ENCODE data around the gene MLXIPL.
"Not testable (repeated sequence)": the region's sequence is repeated elsewhere in the genome, so short reads cannot be mapped to it uniquely, and the experiment has no call there.

MLXIPL gene, protein sequence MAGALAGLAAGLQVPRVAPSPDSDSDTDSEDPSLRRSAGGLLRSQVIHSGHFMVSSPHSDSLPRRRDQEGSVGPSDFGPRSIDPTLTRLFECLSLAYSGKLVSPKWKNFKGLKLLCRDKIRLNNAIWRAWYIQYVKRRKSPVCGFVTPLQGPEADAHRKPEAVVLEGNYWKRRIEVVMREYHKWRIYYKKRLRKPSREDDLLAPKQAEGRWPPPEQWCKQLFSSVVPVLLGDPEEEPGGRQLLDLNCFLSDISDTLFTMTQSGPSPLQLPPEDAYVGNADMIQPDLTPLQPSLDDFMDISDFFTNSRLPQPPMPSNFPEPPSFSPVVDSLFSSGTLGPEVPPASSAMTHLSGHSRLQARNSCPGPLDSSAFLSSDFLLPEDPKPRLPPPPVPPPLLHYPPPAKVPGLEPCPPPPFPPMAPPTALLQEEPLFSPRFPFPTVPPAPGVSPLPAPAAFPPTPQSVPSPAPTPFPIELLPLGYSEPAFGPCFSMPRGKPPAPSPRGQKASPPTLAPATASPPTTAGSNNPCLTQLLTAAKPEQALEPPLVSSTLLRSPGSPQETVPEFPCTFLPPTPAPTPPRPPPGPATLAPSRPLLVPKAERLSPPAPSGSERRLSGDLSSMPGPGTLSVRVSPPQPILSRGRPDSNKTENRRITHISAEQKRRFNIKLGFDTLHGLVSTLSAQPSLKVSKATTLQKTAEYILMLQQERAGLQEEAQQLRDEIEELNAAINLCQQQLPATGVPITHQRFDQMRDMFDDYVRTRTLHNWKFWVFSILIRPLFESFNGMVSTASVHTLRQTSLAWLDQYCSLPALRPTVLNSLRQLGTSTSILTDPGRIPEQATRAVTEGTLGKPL

DNA sequence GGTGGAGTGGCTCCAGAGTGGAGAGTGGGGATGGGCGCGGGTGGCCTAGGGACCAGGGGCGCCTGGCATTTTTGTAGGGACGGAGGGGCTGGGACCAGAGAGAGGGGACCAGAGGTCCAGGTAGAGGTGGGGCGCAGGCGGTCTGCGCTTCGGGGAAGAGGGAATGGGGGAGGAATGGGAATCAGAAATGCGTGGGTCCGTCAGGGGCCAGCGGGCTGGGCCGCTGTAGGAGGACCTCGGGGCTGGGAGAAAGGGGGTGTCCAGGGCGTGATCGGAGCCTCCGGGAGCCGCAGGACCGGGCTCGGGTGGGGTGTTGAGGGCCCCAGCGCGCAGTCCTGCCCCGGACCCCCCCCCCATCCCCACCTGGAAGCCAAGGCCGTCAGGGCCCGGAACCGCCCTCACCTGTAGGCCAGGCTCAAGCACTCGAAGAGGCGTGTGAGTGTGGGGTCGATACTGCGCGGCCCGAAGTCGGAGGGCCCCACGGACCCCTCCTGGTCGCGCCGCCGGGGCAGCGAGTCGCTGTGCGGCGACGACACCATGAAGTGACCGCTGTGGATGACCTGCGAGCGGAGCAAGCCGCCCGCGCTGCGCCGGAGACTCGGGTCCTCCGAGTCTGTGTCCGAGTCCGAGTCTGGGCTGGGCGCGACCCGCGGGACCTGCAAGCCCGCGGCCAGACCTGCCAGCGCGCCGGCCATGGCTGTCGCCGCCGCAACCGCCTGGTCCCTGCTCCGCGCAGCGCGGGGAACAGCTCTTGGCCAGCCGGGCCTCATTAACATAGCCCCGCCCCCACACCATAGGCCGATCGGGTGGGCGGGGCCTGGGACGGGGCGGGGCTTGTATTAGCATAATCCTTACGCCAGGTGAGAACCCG, at the start of gene MLXIPL:
Gene MLXIPL (minus strand): TSS at position 725 of the 871 bp plus-strand sequence. CDS start 30 bp downstream, at position 695.
- DNase-seq = no peak

DNA sequence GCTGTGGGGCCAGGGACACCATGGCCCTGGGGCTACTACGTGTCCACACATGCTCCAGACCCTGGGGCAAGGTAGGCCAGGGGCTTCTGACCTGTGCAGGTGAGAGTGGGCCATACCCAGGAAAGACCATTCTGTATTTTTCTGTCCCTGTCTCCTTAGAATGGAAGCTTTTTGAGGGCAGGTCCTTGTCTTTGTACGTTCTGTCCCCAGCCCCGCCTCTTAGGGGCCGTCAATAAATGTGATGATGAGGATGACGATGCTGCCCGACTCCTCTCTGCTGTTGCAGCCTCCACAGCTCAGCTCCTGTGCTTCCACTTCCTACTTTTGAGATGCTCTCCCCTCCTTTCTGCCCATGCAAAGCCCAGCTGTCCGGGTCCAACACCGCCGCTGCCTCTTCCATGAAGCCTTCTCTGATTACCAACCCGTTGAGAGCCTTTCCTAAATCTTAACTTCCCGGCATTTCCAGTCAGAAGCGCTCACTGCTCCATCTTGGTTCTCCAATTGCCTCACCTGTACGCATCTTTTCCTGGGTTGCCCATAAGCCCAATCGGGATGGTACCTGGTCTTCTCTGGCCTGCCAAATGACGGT, 47.6 kb upstream of the MLXIPL start:
- no peak for DNase-seq

DNA sequence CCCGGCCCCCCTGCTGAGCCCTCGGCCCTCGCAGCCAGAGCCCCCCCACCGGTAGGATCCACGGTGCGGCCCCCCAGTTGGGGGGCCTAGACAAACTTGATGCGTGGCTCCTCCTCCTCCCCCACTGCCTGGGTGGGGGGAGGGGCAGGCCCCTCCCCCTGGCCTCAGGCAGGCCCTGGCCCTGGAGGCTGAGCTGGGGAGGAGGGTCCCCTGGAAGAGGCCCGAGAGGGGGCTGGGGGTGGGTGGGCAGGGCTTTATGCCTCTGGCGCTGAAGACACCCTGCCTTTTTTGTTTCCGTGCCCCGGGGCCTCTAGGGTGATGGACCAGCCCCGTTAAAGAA, 47.0 kb upstream of the MLXIPL start:
- no peak for DNase-seq

DNA sequence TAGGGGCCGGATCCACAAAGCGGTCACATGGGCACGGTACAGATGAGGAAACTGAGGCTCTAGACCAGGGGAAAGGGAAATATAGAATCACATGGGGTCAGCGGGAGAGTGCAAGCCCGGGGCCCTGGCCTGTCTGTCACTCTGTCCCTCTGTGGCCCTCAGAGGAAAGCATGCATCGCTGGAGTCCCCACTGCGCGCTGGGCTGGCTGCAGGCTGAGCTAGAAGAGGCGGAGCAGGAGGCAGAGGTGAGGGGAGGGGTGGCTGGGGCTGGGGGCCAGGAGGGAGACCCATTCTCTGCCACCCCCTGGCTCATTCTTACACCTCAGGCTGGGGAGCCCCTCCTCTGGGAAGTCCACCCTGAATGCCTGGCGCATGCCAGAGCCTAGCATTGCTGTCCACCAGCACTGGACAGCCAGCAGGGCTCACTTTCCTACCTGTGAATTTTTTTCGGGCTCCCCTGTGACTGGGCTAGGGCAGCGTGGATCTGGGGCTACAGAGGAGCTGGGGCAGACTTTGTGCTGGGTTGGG, 45.6 kb upstream of the MLXIPL start:
- DNase-seq = no peak

DNA sequence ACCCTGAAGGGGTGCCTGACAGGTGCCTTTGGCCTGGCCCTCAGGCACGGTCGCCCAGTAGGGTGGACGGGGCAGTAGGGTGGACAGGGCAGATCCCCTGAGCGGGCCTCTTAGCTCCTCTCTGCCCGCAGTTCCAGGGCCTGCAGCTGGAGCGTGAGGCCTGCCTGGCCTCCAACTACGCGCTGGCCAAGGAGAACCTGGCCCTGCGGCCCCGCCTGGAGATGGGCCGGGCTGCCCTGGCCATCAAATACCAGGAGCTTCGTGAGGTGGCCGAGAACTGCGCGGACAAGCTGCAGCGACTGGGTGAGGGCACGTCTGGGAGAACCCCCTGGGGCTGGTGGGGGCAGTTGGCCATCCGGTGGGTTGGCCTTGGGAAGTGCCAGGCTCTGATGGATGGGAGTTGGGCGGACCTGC, 45.0 kb upstream of the MLXIPL start:
- DNase-seq = no peak

DNA sequence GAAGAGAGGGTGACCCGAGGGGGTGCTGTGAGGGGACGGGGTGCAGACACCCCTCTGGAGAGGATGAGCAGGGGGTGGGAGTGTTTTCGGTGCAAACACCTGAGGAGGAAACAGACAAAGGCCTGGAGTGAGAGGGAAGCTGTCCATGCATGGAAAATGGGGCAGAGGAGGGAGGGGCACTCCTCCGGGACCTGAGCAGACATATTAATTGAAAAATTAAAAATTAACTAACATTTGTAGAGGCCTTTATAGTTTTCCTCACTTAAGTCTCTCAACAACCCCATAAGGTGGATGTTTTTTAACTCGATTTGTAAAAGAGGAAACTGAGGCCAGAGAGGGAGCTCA, 44.5 kb upstream of the MLXIPL start:
- DNase-seq = no peak

DNA sequence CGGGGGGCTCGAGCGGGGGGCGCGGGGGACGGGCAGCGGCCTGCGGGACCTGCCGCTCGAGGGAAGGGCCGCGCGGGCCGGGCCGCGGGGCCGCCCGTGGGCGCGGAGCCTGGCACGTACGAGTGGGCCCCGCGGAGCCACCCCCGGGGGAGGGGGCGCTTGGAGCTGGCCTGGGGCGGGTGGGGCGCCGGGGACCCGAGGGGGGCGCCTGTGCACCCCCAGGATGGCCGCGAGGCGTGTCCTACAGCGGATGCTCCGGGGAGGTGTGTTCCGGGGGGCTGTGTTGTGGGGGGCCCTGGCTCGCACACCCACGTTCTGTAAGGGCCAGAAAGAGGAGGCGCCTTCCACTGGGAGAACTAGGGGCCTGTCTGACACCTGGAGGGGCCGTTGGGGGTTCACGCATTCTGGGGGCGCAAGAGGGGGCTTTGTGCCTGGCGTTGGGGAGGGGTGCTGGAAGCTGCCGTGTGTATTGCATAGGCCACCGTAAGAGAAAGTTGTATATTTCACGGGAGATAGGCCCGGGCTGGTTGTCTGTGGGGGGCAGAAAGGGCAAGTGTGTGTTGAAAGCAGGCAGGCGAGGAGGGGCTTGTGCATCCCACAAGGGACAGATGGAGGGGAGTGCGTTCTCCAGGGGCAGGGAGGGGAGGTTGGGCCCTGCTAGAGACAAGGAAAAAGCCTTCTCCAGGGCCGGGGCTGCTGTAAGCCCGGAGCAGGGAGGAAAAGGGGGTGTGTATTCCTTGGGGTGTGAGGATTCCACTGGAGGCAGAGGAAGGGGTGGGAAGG, 44.0 kb upstream of the MLXIPL start:
- no peak for DNase-seq

DNA sequence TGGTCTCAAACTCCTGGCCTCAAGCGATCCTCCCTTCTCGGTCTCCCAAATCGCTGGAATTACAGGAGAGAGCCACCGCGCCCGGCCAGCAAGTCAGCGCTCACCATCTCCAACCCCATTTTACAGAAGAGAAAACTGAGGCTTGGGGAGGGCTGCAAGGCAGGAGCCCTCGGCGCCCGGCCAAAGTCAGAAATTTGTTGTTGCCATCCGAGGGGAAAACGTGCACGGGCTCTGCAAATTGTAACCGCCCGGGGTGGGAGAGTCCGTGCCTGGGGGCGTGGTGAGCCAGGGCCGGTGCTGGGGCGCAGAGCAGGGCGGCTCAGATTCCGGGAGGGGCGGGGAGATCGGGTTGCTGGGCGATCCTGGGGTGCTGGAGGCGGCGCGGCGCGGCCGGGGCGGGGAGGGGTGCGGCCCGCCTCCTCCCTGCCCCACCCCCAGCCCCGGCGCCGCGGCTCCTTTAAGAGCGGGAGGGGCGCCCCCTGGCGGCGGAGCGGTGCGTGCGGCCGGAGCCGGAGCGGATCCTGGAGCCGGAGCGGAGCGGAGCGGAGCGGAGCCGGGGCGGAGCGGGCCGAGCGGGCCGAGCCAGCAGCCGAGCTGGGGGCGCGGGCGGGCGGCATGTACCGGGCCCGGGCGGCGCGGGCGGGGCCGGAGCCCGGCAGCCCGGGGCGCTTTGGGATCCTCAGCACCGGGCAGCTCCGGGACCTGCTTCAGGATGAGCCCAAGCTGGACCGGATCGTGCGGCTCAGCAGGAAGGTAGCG, 43.2 kb upstream of the MLXIPL start, which contains the start of gene VPS37D:
Gene VPS37D (plus strand): TSS at position 488 of the 759 bp plus-strand sequence. CDS start 128 bp downstream, at position 616.
- peak; percentile 89 for DNase-seq

DNA sequence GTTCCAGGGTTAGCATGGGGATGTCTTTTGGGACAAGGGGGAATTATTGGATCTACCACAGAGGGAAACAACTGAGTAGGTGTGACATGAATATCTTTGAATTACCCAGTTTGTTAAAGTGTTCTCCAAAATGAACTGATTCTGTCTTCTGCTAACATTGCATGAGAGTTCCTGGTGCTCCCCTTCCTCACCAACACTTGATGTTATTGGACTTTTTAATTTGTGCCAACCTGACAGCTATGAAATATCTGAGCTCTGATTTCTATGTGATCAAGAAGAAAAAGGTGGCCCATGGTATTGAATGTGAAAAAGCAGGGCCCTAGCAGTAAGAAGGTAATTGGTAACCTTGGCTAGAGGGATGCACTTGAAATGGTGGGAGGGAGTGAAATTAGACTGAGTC, 38.7 kb upstream of the MLXIPL start:
- DNase-seq = no peak

DNA sequence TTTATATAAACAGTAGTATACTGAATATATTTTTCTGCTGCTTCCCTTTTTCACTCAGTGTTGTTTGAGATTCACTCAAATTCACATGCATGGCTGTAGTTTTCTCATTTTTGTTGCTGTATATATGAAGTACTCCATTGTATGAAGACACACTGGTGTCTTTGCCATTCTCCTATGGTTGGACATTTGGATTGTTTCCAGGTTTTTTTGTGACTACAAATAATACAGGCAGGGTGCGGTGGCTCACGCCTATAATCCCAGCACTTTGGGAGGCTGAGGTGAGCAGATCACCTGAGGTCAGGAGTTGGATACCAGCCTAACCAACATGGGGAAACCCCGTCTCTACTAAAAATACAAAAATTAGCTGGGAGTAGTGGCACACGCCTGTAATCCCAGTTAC, 36.3 kb upstream of the MLXIPL start:
- DNase-seq = not testable (repeated sequence)

DNA sequence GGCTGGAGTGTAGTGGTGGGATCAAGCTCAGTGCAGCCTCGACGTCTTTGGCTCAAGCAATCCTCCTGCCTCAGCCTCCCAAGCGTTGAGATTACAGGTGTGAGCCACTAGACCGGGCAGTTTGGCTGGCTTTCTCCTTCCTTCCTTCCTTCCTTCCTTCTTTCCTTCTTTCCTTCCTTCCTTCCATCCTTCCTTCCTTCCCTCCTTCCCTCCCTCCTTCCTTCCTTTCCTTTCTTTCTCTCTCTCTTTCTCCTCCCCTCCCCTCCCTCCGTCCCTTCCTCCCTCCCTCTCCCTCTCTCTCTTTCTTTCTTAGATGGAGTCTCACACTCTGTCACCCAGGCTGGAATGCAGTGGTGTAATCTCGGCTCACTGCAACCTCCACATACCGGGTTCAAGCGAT, 35.7 kb upstream of the MLXIPL start:
- no peak for DNase-seq

DNA sequence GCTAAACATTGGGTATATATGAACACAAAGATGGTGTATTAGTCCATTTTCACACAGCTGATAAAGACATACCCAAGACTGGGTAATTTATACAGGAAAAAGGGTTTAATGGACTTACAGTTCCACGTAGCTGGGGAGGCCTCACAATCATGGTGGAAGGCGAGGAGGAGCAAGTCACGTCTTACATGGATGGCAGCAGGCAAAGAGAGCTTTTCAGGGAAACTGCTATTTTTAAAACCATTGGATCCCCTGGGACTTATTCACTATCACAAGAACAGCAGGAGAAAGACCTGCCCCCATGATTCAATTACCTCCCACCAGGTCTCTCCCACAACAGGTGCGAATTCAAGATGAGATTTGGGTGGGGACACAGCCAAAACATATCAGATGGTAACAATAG, 31.0 kb upstream of the MLXIPL start:
- DNase-seq = not testable (repeated sequence)

DNA sequence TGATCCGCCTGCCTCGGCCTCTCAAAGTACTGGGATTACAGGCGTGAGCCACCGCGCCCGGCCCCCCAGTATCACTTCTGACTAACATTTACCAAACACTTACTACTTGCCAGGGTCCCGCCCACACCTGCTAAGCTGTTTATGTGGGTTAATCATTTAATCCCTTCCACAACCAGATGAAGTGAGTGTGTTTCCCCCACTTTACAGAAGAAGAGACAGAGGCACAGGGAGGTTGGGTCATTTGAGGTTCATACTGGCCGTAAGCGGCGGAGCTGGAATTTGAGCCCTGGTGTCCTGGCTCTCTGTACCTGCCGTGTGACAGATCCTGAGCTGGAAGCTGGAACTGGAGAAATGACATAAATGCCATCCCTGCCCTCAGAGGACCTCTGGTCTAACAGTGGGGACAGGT, 28.2 kb upstream of the MLXIPL start:
- DNase-seq = no peak

DNA sequence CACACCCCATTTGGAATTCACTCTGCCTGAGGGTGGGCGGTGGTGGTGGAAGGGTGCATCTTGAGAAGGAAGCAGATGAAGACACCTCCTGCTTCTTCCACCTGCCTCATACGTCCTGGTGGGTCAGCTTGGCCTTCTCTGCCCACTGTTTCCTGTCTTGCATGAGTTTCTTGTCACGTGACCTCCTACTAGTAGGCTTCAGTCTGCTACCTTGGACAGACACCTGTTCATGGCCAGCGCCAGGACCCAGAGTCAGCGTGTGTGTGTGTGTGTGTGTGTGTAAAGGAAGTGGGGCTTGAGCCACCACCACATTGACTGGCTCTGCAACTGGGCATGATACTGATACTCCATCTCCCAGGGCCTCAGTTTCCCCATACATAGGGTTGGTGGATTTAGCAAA, 26.2 kb upstream of the MLXIPL start:
- no peak for DNase-seq

DNA sequence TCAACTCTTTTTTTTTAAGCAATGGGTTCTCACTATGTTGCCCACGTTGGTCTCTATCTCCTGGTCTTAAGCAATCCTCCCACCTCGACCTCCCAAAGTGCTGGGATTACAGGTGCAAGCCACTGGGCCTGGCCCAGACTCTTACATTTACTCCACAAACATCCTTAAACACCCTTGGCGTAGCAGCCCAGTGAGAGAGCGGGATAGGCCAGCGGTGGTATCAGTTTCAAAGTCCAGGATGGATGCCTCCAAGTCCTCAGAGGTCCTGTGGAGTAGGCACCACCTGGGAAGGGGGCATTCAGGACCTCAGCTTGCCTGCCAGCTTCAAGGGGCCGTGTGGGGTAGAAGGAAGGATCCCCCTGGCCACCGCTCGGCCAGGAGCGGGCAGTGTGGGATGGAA, 25.3 kb upstream of the MLXIPL start:
- no peak for DNase-seq

DNA sequence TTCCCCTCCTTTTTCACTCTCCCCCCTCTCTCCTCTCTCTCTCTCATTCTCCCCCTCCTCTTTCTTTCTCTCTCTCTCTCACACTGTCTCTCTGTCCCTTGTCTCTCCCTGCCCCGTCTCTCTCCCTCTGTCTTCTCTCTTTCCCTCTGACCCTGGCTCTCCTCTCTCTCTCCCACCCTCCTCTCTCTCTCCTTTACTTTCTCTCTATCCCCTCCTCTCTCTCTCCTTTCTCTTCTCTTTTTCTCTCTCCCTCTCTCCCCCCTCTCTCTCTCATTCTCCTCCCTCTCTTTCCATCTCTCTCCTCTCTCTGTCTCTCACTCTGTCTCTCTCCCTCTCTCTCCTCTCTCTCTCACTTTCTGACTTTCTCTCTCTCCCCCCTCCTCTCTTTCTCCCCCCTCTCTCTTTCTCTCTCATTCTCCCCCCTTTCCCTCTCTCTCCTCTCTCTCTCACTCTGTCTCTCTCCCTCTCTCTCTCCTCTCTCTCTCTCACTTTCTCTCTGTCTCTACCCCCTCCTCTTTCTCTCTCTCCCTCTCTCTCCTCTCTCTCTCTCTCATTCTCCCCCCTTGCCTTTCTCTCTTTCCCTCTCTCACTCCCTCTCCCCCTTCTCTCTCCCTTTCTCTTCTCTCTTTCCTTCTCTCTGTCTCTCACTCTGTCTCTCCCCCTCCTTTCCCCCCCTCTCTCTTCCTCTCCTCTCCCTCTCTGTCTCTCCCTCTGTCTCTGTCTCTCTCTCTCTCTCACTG, 24.4 kb upstream of the MLXIPL start:
- no peak for DNase-seq

DNA sequence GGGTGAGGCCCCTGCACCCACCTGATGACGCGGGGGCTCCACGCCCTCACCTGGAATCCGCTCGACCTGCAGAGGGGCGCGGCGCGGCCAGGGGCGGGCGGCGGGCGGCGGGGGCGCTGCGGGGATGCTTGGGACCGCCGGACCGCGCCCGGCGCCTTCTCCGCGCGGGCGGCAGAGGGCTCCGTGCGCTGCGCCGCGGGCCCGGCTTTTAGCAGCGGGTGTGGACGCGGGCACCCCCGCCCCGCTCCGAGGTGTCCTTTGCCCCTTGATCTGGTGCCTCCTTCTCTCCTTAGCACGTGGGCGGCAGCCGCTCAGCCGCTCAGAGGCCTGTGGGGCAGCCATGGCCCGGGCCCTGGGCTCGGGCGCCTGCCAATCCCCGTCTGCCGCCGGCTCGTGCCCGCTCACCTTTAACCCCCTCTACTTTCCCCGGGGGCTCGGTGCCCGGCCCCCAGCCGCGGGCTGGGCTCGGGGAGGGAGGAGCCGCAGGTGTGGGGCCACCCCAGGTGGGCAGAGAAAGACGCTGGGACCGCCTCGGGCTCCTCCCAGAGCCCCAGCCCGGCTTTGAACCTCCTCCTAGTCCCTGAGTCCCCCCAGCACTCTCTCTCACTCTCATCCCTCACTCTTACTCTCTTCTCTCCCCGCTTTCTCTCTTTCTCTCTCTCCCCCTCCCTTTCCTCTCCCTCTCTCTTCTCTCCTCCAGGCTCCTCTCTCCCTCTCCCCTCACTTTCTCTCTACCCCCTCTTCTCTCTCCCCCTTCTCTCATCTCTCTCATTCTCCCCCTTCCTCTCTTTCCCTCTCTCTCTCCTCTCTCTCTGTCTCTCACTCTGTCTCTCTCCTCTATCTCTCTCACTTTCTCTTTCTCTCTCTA, 23.6 kb upstream of the MLXIPL start:
- peak; percentile 8 for DNase-seq

DNA sequence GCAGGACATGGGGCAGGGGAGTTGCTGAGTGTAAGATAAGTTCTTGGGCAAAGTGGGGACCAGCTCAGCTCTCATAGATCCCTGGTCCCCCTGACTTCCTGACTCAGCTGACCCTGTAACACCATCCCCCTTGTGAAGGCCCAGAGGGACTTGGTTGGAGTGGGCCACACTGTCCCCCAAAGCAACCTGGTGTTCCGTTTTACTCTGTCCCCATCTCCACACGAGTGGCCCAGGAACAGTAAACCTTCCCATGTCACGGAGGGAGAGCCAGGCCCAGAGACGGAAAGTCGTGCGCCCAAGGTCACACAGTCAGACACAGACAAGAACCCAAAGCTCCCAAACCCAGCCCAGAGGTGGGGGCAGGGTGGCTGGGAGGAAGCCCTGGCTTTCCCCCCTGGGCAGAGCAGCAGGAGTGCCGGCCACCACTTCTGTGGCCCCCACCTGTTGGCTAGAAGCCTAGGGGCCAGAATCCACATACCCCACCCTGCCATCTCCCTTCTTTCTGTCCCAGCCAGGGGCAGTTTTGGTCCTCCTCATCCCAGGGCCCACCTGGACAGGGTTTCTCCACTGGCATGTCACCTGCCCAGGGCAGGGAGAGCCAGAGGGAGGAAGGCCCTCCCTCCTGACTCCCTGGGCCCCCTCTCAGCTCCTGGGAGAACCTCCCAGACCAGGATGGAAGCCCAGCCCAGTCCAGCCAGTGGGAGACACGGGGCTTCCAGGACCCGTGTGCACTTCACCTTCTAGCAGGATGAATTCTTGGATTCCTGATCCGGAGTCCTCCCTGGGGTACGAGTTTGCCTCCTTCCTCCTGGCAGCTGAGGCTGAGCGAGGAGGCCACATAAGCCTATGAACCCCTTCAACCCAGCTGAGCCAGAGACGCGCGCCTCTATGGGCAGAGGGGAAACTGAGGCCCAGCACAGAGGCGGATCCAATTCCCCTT, 22.7 kb upstream of the MLXIPL start:
- no peak for DNase-seq

All from CD4-positive, alpha-beta T cell treated with Interleukin-4 for 4 hours (primary cell).